ENCODE measurements around the gene ZNF714.
"Not testable (repeated sequence)": the region's sequence is repeated elsewhere in the genome, so short reads cannot be mapped to it uniquely, and the experiment has no call there.

Gene ZNF714

GRCh38 chr19:21130097-21130775 is 48.2 kb downstream of the ZNF714 start:
- DNase-seq (ENCODE audit: low read depth in 2 of 2): no peak

- no peak for DNase-seq (ENCODE audit: low read depth in 2 of 2)
These were observed 51.6 kb downstream of the ZNF714 start for GRCh38 chr19:21133633-21134032.

GRCh38 chr19:21134934-21135366 is 52.9 kb downstream of the ZNF714 start:
- no peak for DNase-seq (ENCODE audit: low read depth in 2 of 2)

GRCh38 chr19:21135433-21135832 is 53.4 kb downstream of the ZNF714 start:
- no peak for DNase-seq (ENCODE audit: low read depth in 2 of 2)

- DNase-seq (ENCODE audit: low read depth in 2 of 2): no peak
These were observed 56.1 kb downstream of the ZNF714 start for GRCh38 chr19:21138130-21138529.

GRCh38 chr19:21141006-21141405 is 59.0 kb downstream of the ZNF714 start:
- DNase-seq (ENCODE audit: low read depth in 2 of 2): not testable (repeated sequence)

- peak; percentile 78 to 82 for DNase-seq (ENCODE audit: low read depth in 2 of 2)
These were observed 59.9 kb downstream of the ZNF714 start, which contains the start of gene ZNF431 for GRCh38 chr19:21141787-21142464. ZNF431 (plus strand) TSS chr19:21142040; CDS start chr19:21142184, 144 bp downstream.

- DNase-seq (ENCODE audit: low read depth in 2 of 2): no peak
These were observed 61.4 kb downstream of the ZNF714 start for GRCh38 chr19:21143428-21143827.

- DNase-seq (ENCODE audit: low read depth in 2 of 2): no peak
These were observed 61.9 kb downstream of the ZNF714 start for GRCh38 chr19:21143854-21144253.

GRCh38 chr19:21147540-21147939 is 65.5 kb downstream of the ZNF714 start:
- no peak for DNase-seq (ENCODE audit: low read depth in 2 of 2)

- DNase-seq (ENCODE audit: low read depth in 2 of 2): no peak
These were observed 66.7 kb downstream of the ZNF714 start for GRCh38 chr19:21148681-21149080.

GRCh38 chr19:21149877-21150276 is 67.9 kb downstream of the ZNF714 start:
- no peak for DNase-seq (ENCODE audit: low read depth in 2 of 2)

GRCh38 chr19:21151460-21151859 is 69.5 kb downstream of the ZNF714 start:
- no peak for DNase-seq (ENCODE audit: low read depth in 2 of 2)

- DNase-seq (ENCODE audit: low read depth in 2 of 2): no peak
These were observed 76.6 kb downstream of the ZNF714 start for GRCh38 chr19:21158523-21159135.

- no peak for DNase-seq (ENCODE audit: low read depth in 2 of 2)
These were observed 82.5 kb downstream of the ZNF714 start for GRCh38 chr19:21164541-21164940.

- DNase-seq (ENCODE audit: low read depth in 2 of 2): no peak
These were observed 84.4 kb downstream of the ZNF714 start for GRCh38 chr19:21166436-21166835.

All from stimulated activated CD4-positive, alpha-beta T cell treated with anti-CD3 and anti-CD28 coated beads, Interleukin-12 subunit alpha, Interleukin-12 subunit beta, amount 100 ng/mL, for 24 hours (primary cell).